Measurements from ENCODE around the gene TATDN3. TPM values are rescaled to one million over a fixed set of nuclear protein-coding genes. Genes with fewer than 3 reads are reported as not detected.
"Not testable (repeated sequence)": the region's sequence is repeated elsewhere in the genome, so short reads cannot be mapped to it uniquely, and the experiment has no call there.

TATDN3 gene
- total RNA-seq, 2 experiments from 2014 or later = 18.6 to 20.2 TPM

- H3K9me3 Mint-ChIP-seq = no peaks in the 10 kb centered on the region
- no peaks in the 10 kb centered on the region for H3K27me3 Mint-ChIP-seq
- no peak for DNase-seq
- H3K36me3 Mint-ChIP-seq (ENCODE audit: low read depth) = no peaks in the 10 kb centered on the region
- H3K27ac Mint-ChIP-seq = no peak overlapping the region
- CTCF ChIA-PET = no interaction called here
- no peak overlapping the region for H3K4me3 Mint-ChIP-seq
- POLR2A ChIA-PET = interaction anchor here (1.2 kb wide), 1 partner anchor 24 kb away, joined by 3 read pairs; no protein-coding TSS in a partner anchor
- H3K4me1 Mint-ChIP-seq = peaks cover 2% of the 10 kb centered on the region
Measured at GRCh38 chr1:212816567-212817278, 25.0 kb downstream of the TATDN3 start.

GRCh38 chr1:212819726-212820125 is 28.0 kb downstream of the TATDN3 start:
- H3K4me3 Mint-ChIP-seq = no peak overlapping the region
- H3K27ac Mint-ChIP-seq = no peak overlapping the region

DNA sequence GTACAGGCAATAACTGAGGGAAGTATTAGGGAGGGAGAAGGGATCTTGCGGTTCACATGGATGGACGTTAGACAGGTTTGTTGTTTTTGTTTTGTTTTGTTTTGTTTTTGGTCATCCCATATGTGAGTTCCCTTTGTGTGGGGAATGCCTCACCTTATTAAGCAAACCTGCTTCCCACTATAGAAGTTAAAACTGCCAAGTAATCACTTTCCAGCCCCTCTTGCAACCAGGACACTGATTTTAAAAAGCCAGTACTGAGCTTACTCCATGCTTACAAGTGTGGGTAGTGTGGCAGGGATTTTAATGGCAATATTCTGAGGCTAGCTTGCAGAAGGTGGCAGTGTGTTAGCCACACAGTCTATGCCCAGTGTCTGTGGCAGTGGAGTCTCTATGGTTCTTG is 29.3 kb downstream of the TATDN3 start:
- ChIA-PET POLR2A (interaction anchor here (0.6 to 1.0 kb wide), 2 partner anchors 22 to 30 kb away, joined by 3 read pairs; no protein-coding TSS in a partner anchor), CTCF (no interaction called here)
- no peak overlapping the region for H3K27ac Mint-ChIP-seq
- H3K4me1 Mint-ChIP-seq = peaks cover 2% of the 10 kb centered on the region
- H3K9me3 Mint-ChIP-seq = peaks cover 16% of the 10 kb centered on the region
- no peak overlapping the region for H3K4me3 Mint-ChIP-seq
- H3K36me3 Mint-ChIP-seq (ENCODE audit: low read depth) = peaks cover 10% of the 10 kb centered on the region
- no peak for DNase-seq
- H3K27me3 Mint-ChIP-seq = peaks cover under 1% of the 10 kb centered on the region

More at GRCh38 chr1:212819726-212820125, 28.0 kb downstream of the TATDN3 start:
- H3K27me3 Mint-ChIP-seq = no peaks in the 10 kb centered on the region
- ChIA-PET CTCF (interaction anchor here (0.7 kb wide), 1 partner anchor 10 kb away, joined by 3 read pairs; no protein-coding TSS in a partner anchor), POLR2A (interaction anchor here (0.7 to 1.0 kb wide), 2 partner anchors 29 to 38 kb away, joined by 3 to 5 read pairs; partner anchors contain the start of gene FLVCR1)
- no peak for DNase-seq
- peaks cover 3% of the 10 kb centered on the region for H3K36me3 Mint-ChIP-seq (ENCODE audit: low read depth)
- H3K4me1 Mint-ChIP-seq = peaks cover 2% of the 10 kb centered on the region
- peaks cover 6% of the 10 kb centered on the region for H3K9me3 Mint-ChIP-seq

DNA sequence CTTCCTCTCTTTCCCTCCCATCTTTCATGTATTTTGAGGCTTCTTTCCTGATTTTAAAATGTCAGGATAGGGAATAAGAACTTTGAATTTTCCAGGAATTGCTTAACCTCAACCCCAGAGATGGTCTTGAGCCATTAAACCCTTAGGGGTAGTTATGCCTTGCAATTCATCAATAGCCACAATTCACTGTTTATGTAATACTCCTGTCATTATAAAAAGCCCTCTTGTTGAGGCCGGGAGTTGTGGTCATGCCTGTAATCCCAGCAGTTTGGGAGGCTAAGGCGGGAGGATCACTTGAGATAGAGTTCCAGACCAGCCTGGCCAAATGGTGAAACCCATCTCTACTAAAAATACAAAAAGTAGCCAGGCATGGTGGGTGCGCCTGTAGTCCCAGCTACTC is 31.3 kb downstream of the TATDN3 start:
- no peak for DNase-seq
- ChIA-PET POLR2A (no interaction called here), CTCF (no interaction called here)
- no peak overlapping the region for H3K4me3 Mint-ChIP-seq
- peaks cover 2% of the 10 kb centered on the region for H3K4me1 Mint-ChIP-seq
- no peak overlapping the region for H3K27ac Mint-ChIP-seq
- H3K36me3 Mint-ChIP-seq (ENCODE audit: low read depth) = peaks cover 15% of the 10 kb centered on the region
- H3K9me3 Mint-ChIP-seq = peaks cover 20% of the 10 kb centered on the region
- H3K27me3 Mint-ChIP-seq = peaks cover 3% of the 10 kb centered on the region

DNA sequence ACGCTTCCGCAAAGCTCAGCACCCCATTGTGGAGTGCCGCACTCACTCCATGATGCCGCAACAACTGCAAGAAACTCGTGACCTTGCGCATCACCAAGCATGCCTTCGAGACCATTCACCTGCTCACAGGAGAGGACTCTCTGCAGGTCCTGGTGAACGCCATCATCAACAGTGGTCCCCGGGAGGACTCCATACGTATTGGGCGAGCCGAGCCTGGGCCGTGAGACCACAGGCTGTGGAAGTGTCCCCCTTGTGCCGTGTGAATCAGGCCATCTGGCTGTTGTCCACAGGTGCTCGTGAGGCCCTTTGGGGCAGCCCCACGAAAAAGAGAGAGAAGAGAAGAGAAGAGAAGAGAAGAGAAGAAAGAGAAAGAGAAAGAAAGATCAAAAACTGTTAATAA is 32.5 kb downstream of the TATDN3 start:
- H3K27ac Mint-ChIP-seq = no peak overlapping the region
- H3K9me3 Mint-ChIP-seq = peaks cover 20% of the 10 kb centered on the region
- no peak overlapping the region for H3K4me3 Mint-ChIP-seq
- ChIA-PET POLR2A (no interaction called here), CTCF (no interaction called here)
- DNase-seq = no peak
- peaks cover 2% of the 10 kb centered on the region for H3K4me1 Mint-ChIP-seq
- H3K27me3 Mint-ChIP-seq = peaks cover 3% of the 10 kb centered on the region
- peaks cover 15% of the 10 kb centered on the region for H3K36me3 Mint-ChIP-seq (ENCODE audit: low read depth)

GRCh38 chr1:212825798-212826452 is 34.2 kb downstream of the TATDN3 start:
- Mint-ChIP-seq H3K36me3 (ENCODE audit: low read depth) (peaks cover 15% of the 10 kb centered on the region), H3K9me3 (peaks cover 20% of the 10 kb centered on the region), H3K27me3 (peaks cover 3% of the 10 kb centered on the region), H3K4me3 (no peak overlapping the region), H3K27ac (no peak overlapping the region), H3K4me1 (no peaks in the 10 kb centered on the region)
- no peak for DNase-seq
- ChIA-PET POLR2A (no interaction called here), CTCF (no interaction called here)

DNA sequence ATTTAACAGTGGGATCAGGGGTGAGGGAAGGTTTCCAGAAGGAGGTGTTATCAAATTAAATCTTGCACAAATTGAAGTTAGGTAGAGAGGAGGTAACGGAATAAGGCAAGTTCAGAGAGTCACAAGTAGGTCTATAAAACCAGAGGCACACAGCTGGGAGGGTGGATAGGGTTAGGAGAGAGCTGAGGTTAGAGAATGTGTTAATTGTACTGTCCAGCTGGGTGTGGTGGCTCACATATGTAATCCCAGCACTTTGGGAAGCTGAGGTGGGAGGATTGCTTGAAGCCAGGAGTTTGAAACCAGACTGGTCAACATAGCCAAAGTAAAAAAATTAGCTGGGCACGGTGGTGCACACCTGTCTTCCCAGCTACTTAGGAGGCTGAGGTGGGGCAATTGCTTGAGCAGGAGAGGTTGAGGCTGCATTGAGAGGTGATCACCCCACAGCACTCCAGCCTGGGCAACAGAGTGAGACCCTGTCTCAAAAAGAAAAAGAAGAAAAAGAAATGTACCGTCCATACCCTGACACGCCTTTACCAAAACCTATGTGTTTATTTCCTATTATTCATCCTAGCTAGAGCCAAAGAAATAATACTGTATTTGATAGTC is 35.6 kb downstream of the TATDN3 start:
- peaks cover 20% of the 10 kb centered on the region for H3K9me3 Mint-ChIP-seq
- H3K4me1 Mint-ChIP-seq = peaks cover 3% of the 10 kb centered on the region
- no peak overlapping the region for H3K27ac Mint-ChIP-seq
- H3K36me3 Mint-ChIP-seq (ENCODE audit: low read depth) = peaks cover 15% of the 10 kb centered on the region
- ChIA-PET CTCF (no interaction called here), POLR2A (no interaction called here)
- H3K27me3 Mint-ChIP-seq = peaks cover 3% of the 10 kb centered on the region
- no peak overlapping the region for H3K4me3 Mint-ChIP-seq
- no peak for DNase-seq

DNA sequence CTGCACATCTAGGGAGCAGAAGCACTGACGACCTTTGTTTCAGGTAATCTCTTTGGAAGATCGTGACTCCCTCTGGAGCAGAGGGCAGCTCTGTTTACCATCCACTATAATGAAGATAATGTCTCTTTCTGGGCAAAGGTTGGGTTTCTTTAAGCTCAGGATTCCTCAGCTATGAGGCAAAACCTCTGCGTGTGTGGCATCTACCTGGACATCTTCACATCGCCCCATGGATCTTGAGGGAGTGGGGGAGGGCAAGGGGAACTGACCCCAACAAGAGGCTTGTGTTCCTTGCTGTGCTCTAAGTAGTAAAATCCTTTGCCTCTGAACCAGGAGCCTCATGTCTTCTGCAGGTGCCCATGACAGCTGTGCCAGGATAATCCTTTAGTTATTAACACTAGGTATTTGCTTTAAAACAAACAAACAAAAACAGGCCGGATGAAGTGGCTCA is 36.2 kb downstream of the TATDN3 start:
- DNase-seq = no peak
- H3K4me3 Mint-ChIP-seq = no peak overlapping the region
- no peak overlapping the region for H3K27ac Mint-ChIP-seq
- peaks cover 20% of the 10 kb centered on the region for H3K9me3 Mint-ChIP-seq
- ChIA-PET POLR2A (interaction anchor here (1.4 kb wide), 1 partner anchor 36 kb away, joined by 5 read pairs; the partner anchor contains the start of genes NSL1 and TATDN3), CTCF (no interaction called here)
- peaks cover 3% of the 10 kb centered on the region for H3K27me3 Mint-ChIP-seq
- peaks cover 15% of the 10 kb centered on the region for H3K36me3 Mint-ChIP-seq (ENCODE audit: low read depth)
- peaks cover 3% of the 10 kb centered on the region for H3K4me1 Mint-ChIP-seq

GRCh38 chr1:212828395-212828794 is 36.7 kb downstream of the TATDN3 start:
- H3K27ac Mint-ChIP-seq = no peak overlapping the region
- ChIA-PET CTCF (no interaction called here), POLR2A (interaction anchor here (1.4 kb wide), 1 partner anchor 37 kb away, joined by 5 read pairs; the partner anchor contains the start of genes NSL1 and TATDN3)
- H3K4me3 Mint-ChIP-seq = no peak overlapping the region
- H3K36me3 Mint-ChIP-seq (ENCODE audit: low read depth) = peaks cover 15% of the 10 kb centered on the region
- peaks cover 3% of the 10 kb centered on the region for H3K4me1 Mint-ChIP-seq
- peaks cover 3% of the 10 kb centered on the region for H3K27me3 Mint-ChIP-seq
- H3K9me3 Mint-ChIP-seq = peaks cover 20% of the 10 kb centered on the region
- DNase-seq = no peak

DNA sequence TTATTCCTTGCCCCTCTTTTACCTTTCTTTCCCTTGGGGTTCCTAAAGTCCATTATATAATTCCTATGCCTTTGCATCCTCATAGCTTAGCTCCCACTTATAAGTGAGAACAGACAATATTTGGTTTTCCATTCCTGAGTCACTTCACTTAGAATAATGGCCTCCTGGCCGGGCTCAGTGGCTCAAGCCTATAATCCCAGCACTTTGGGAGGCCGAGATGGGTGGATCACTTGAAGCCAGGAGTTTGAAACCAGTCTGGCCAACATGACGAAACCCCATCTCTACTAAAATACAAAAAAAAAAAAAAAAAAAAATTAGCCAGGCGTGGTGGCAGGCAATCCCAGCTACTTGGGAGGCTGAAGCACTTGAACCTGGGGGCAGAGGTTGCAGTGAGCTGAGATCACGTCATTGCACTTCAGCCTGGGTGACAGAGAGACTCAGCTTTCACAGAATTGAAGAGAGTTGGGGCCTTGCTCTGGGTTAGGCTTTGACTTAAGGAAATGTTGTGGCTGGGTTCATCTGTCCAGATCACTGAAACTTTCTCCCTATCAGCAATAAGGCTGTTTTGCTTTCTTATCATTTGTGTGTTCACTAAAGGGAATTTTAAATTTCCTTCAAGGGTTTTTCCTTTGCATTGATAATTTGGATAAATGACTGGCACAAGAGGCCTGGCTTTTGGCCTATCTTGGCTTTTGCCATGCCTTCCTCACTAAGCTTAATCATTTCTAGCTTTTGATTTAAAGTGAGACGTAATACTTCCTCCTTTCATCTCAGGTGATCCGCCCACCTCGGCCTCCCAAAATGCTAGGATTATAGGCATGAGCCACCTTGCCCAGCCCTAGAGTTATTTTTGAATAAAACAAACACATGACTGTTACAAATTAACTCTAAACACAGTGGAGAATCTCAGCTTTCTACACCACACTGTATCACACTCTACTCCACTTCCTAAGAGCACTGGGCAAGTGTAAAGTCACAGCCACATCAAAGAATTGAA is 41.8 kb downstream of the TATDN3 start:
- H3K4me1 Mint-ChIP-seq = peaks cover 12% of the 10 kb centered on the region
- H3K36me3 Mint-ChIP-seq (ENCODE audit: low read depth); DNase-seq; H3K27ac Mint-ChIP-seq; H3K27me3 Mint-ChIP-seq; H3K9me3 Mint-ChIP-seq; H3K4me3 Mint-ChIP-seq; CTCF ChIA-PET: not testable (repeated sequence)
- POLR2A ChIA-PET = interaction anchor here (0.6 to 1.0 kb wide), 2 partner anchors 42 to 79 kb away, joined by 3 to 4 read pairs; partner anchors contain the start of gene NSL1

DNA sequence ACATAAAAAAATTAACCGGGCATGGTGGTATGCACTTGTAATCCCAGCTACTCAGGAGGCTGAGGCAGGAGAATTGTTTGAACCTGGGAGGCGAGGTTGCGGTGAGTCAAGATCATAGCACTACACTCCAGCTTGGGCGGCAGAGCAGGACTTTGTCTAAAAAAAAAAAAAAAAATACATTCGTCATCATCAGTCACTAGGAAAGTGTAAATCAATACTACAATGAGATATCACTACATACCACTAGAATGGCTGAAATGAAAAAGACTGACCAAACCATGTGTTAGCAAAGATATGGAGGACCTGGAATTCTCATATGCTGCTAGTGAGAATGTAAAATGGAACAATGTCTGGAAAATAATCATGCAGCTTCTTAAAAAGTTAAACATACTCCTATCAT is 46.5 kb downstream of the TATDN3 start:
- no peaks in the 10 kb centered on the region for H3K27me3 Mint-ChIP-seq
- H3K4me3 Mint-ChIP-seq = no peak overlapping the region
- H3K4me1 Mint-ChIP-seq = peaks cover 9% of the 10 kb centered on the region
- H3K9me3 Mint-ChIP-seq = no peaks in the 10 kb centered on the region
- H3K36me3 Mint-ChIP-seq (ENCODE audit: low read depth) = no peaks in the 10 kb centered on the region
- CTCF ChIA-PET = no interaction called here
- H3K27ac Mint-ChIP-seq = no peak overlapping the region
- DNase-seq = no peak
- POLR2A ChIA-PET = no interaction called here

DNA sequence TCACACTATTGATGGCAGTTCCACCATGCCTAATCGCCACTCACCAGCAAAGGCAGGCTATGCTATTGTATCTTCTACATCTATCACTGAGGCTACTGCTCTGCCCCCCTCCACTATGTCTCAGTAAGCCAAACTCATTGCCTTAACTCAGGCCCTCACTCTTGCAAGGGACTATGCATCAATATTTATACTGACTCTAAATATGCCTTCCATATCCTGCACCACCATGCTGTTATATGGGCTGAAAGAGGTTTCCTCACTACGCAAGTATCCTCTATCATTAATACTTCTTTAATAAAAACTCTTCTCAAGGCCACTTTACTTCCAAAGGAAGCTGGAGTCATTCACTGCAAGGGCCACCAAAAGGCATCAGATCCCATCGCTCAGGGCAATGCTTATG is 52.8 kb downstream of the TATDN3 start:
- H3K9me3 Mint-ChIP-seq; DNase-seq; H3K4me1 Mint-ChIP-seq; POLR2A ChIA-PET; H3K4me3 Mint-ChIP-seq; H3K27ac Mint-ChIP-seq; CTCF ChIA-PET; H3K36me3 Mint-ChIP-seq (ENCODE audit: low read depth); H3K27me3 Mint-ChIP-seq: not testable (repeated sequence)

Measured in activated CD4-positive, alpha-beta memory T cell treated with anti-CD3 and anti-CD28 coated beads, Interleukin-2, amount 10 ng/mL, durations not matched to agents 7 days and 5 days (primary cell).